Stimulated activated CD8-positive, alpha-beta memory T cell treated with anti-CD3 and anti-CD28 coated beads, Interleukin-7, amount 100 ng/mL, for 48 hours (primary cell): Measurements from ENCODE around the gene LRP1B.

ENCODE experiments used
- DNase-seq, 2 donors: peaks; one replicate each; pipeline ENCODE4 v3.0.0-alpha.2; 2020; ENCODE audit warnings: low read depth in 1 of 2; ENCODE audit errors: extremely low read depth in 1 of 2

LRP1B gene

DNA sequence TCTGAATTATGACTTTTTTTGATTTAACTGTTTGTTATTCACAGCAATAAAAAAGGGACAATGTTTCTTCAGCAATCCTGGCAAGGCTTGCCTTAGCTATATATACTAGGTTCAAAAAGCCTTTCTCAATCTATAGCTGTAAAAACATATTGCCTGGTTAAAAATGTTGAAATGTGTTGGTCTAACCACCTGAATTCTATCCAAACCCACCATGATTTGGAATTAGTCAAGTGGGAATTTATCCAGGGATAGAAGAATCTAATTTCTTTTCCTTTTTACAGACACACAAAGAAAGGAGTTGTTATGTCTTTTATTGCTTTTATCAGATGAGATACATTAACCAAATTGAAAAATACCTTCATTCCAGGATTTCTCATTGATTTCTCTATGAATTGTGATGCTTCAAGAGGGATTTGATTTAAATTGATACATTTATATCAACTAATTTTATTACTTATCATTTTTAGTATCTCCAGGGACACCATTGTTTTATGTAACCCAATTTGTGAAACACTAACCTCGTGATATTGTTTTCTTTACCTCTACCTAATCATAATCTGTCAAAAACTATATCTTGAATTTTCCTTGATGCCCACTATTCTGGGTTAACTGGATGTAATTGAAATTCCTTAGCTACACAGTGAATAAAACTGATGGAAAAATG lies 88.1 kb downstream of the LRP1B start:
- no peak for DNase-seq

DNA sequence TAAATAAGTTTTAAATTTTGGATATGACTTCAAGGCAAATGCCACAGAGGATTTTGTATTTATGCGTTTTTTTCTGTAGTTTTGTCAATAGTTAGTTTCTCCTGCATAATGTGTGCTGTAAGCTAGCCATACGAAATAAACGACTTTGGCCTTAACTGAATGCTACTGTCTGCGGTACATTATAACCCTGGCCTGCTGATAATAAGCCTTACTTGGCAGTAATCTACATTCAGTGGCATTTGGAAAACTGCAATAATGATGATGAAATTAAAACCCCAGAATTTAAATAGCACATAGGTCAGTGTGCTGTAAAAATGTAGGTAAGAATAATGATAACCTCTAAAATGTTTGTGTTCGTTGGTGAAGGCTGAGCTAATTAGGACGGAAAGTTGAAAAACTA lies 88.8 kb downstream of the LRP1B start:
- no peak for DNase-seq

DNA sequence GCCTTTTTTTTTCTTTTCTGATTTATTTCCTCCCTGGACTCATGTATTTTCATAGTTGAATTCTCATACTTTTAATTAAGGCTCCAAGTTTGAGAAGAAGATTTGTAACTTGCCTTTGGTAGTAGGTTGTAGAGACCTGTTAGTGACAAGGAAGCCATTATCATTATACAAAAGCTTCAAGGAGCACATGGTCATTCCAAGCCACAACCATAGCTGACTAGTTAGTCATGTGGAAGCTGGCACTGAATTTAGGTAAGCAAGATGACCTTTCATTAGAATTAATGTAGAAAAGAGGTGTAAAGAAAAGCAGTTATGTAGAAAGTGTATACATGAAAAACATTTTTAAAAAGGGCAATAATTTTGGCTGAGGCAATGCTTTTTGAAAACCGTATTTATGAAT lies 89.7 kb downstream of the LRP1B start:
- DNase-seq = no peak

DNA sequence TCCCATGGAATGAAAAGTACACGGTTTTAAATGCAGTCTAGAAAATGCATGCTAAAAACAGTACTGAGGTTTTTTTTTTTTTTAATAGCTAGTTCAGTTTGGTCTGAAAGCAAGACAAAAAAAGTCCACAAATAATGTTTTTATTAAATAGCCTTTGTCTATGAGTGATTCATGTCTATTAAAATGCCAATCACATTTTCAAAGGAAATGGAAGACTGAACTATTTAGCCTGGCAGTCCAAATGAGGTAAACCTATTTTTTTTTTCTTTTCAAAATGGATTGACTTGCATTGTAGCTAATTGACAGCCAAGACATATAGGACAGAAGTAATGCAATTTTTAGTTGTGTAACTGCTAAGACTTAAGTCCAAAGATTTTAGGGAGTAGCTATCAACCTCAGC lies 90.3 kb downstream of the LRP1B start:
- no peak for DNase-seq

DNA sequence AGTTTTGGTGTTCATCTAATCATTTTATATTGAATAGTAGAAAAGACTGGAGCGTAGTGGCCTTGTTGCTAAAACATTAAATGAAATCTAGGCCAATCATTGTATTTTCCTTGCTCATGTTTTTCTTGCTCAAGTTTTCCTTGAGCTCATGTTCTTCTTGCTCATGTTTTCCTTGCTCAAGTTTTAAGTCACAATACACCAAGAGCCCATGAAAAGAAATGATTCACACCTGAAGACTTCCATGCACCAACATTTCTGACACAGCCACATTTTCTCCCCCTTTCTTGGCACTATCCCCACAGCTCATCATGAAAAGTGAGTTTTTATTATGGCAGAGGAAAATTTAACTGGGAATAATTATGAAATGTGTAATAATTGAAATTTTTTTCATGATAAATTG lies 92.0 kb downstream of the LRP1B start:
- no peak for DNase-seq

DNA sequence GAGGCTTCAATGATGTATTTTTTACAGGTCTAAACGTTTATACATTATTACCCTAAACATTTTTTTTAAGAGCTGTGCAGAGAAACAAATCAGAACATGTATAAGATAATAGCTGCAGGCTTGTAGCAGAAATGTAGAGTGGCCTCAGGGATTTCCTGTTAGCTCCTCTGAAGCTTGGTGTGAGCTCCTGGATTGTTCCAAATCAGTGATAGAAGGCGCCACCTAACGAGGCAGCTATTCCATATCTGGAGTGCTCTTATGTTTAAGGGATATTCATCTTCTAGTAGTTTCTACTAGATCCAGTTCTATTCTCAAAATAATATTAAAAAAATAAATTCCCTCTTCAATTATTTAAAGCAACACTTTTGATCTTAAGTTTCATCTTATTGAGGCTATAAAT lies 93.1 kb downstream of the LRP1B start:
- DNase-seq = no peak

DNA sequence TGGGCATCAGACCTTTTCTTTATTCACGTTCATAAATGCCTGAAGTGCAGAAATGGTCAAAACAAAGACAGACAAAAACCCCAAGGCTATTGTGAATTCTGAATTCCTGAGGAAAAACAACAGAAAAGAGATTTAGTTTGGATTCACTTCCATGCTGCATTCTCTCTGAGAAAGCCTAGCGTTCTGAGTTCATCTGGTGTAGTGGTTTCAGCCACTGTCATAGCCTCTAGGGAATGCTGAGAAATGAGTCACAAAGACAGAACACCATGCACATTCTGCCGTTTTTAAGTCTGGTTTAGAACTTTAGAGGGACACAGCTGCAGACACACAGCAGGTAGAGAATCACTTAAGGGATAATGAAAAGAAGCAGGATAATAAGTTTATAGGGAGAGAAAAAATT lies 93.8 kb downstream of the LRP1B start:
- DNase-seq = no peak

DNA sequence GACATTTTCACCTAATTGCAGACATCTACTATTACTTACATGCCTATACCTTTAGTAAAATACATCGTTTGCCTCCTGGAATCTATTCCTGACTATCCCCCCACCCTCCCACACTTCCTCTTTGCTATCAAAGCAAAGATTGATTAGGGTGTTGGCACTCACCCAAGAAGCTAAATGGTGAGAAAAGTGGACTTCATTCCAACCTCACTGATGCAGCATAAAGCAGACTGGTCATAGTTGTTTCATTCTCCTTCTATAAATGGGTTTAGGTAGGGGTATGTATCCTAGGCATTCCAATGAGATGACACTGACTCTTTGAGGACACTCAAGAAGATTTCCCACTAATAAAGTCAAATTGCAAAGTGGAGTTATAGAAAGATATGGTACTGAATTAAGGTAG lies 97.4 kb downstream of the LRP1B start:
- DNase-seq = no peak

DNA sequence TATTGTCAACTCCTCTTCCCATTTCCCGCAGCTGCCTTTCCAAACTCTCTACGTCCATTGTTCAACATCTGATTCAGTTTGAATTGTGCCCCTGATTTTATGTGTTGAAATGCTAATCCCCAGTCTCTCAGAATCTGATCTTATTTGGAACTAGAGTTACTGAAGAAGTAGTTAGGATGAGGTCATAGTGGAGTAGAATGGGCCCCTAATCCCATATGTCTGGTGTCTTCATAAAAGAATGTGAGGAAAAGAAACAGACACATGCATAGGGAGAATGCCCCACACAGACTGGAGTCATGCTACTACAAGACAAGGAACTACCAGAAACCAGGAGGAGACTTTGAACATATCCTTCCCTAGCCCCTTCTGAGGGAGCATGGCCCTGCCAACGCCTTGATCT lies 99.2 kb downstream of the LRP1B start:
- no peak for DNase-seq

DNA sequence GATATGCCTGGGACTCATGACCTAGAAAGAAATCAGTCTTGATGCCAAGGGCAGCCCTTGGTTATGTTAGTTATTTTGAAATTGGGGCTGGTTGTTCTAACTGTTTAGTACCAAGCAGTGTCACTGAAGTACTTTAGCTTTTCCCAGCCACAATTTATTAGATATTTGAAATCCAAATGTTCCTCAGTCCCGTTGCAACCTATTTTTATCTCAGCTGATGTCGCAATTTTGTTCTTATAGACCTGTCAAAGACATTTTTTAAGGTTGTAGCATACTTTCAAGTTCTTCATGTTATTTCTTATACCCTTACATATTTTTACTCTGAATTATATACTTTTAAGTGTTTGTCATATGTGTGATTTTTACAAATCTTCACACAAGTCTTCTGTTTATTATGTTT lies 100.1 kb downstream of the LRP1B start:
- DNase-seq = no peak

DNA sequence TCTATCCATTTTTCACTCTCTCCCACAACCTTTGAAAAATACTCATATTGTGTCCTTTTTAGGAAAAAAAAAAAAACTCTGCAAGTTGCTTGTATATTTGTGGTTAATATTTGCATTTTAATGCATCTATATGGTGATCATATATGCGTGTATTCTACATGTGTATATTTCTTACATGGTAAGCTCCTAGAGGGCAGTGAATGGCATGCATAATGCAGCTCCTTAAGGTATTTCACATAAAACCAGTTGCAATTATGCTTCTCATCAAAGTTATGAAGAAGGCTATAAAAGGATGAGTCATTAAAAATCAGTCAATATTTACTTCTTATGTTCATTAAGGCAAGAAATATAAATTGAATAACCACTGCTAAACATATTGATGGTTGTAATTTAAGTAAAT lies 100.8 kb downstream of the LRP1B start:
- DNase-seq = no peak

DNA sequence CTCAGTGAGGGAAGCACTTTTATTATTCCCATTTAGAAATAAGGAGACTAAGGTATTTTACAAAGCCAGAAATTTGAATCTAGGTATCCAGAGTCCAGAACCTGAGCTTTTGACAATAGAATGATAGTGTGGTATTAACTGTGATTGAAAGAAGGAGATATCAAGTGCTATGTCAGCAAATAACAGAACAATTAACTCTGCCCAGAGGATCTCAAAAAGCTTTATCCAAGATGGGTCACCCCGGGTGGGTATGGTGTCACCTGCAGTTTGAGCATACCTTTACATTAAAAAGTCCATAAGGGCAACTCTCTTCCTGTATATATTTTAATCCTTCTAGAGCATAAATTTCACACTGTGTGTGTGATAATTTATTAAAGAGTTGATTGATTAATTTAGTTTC lies 105.4 kb downstream of the LRP1B start:
- DNase-seq = no peak

DNA sequence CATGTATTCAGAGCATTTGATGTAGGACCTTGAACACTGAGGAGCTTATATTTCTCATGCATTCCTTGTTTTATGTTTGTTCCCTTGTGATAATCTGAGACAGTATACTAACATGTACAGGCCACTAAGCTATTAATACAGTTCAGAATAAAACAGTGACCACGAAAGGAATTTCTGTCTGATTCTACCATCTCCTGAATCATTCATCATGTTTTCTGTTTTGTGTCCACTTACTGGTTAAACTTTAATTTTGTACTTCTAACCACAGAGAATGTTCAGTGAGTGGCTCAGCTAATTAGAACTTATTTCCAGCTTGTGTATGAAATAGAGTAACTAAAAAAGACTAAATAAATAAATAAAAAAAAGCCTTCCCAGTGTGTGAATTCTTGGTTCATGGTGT lies 110.4 kb downstream of the LRP1B start:
- DNase-seq = no peak

DNA sequence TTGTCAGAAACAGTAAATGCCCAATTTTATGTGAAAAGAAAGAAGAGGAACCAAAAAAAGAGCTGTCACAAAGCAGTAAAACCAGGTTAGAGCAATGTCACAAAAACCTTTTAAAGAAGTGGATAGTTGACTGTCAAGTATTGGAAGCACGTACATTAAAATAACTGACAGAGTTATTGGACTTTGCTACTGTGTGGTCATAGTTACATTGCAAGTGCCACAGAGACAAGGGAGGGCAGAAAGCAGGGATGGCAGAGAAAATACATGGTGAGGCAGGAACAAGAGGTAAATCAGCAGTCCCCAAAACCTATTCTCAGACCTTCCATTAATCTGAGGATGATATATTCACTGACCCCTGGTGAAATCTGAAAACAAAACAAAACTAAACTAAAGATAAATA lies 116.3 kb downstream of the LRP1B start:
- no peak for DNase-seq

DNA sequence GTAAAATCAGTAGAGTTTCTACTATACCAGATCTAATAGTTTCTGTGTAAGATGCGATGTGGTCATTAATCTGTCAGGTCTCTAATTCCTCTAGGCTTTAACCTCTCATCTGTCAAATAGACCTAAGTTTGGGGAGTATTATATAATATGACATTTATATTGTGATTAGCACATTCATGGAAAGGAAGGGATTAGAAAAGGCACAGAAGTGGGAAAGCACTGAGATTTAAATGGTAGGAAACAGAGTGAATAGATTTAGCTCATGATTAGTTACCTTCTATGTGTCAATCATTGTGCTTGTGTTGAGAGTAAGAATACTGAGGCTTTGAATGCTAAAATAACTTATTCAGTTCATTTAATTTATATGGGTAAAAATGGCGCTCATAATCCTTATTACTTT lies 118.0 kb downstream of the LRP1B start:
- no peak for DNase-seq

DNA sequence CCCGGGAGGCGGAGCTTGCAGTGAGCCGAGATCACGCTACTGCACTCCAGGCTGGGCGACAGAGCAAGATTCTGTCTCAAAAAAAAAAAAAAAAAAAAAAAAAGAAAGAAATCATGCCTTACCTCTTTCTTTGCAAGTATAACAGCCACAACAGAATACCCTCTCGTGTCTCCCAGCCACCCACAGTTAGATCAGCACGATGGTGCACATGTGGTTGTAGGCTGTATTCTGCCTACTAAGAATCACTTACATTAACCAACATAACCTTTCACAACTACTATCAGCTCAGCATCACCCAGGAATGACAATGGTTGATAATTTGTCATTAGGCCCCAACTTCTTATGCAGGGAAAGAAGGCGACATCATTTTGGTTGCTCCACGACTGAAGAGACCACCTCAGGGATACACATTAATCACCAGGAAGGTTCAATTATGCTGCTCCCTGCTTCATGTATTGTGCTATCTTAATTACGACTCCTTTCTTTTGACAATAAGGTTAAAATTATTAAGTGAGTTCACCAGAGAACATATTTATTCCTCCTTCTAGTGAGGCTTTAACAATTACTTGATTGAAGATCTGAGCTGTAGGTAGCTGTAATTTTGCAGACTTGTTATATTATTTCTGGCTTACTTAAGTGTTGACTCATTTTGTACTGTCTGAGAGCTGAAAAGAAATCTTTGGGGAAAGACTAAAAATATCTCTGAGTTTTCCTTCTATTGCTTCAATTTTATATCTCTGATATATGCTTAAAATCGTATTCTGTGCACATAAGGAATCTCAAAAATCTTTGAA lies 120.1 kb downstream of the LRP1B start:
- DNase-seq = no peak

DNA sequence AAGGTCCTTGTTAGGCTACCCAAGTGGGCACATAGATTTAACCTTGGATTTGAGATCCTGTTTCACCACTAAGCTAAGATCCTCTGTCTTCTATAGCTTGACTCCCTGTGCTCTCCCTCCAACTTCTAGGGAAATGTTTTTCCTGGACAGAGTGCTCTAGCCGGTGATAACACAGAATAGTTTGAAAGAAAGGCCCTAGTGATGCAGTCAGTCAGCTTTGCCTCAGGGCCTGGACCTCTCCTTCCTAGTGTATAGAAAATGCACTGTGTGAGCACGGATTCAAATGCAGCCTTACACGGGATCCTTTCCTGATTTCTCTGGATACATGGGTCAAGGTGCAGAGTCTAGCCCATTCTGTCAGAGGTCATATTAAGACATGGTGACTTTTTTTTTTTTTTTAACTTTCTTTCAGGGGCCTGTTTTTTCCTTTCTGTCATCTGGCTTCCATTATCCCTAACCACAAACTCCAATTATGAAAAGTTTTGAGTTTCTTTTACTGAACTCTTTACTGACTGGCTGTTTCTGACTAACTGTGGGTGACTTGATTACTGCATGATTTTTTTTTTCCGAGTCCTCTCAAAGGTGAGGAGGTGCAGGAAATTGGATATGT lies 122.6 kb downstream of the LRP1B start:
- no peak for DNase-seq

DNA sequence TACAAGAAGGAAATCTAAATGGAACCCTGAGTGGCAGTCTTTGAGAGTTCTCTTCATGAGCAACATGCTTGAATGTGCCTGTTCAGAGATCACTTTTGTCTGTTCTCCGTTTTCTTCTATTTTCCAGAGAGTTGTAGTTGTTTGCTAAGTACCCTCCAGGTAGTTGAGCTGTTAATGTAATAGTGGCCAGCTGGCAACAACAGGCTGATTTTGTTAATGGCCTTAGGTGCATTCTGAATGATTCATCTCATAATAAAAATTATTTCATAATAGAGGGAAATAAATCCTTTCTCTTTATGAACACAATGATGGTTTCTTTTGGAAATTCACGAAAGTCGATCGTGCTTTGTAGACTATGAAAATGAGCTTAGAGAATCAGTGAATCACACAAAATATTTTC lies 136.8 kb downstream of the LRP1B start:
- no peak for DNase-seq

DNA sequence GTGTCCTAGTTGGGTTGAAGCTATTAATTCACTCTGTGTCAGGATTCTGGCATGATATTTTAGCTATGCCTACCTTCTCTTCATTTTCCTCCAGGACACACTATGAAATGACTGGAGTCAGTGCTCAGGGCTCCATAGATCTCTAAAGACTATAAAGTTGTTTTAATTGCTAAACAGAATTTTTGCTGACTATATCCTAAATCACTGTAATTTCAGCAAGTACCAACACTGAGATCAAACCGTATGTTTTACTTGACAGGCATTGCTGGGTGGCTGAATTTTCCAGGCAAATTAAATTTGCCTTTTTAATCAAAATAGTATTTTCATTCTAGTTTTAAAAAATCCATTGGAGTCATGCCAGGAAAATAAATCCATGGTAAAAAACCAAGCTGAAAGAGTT lies 138.1 kb downstream of the LRP1B start:
- DNase-seq = no peak

DNA sequence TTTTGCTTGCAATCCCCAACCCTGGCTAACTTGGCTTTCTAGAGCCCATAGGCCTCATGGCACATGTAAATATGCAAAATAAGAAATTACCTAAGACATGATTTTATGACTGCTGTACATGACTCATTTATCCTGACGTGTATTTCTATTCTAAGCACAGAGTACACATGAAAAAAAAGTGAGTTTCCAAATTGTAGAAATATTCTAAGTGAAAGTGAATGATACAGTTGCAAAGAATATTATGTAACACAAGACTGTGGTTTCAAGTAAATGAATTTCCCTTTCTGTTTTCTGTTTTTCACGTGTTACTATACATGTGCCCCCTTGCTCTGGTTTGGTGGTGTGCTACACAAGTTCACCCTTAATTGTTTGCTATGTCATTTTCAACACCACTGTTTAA lies 162.4 kb downstream of the LRP1B start:
- DNase-seq = no peak

DNA sequence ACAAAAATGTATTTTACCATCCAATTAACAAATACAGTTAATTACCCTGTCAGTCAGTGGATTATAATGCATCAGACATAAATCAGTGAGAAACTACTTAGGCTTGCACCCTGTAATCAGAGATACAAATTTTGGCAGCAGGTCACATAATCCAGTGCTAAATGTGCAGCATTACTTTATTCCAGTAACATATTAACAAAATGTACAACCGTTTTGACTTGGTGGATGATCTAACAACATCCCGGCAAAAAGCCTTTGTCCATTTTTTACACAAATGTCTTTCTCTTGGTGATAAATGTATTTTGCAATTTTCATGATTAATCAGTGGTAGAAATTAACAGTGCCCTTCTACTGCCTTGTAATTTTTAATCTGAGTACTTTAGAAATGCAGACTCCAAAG lies 162.8 kb downstream of the LRP1B start:
- no peak for DNase-seq

DNA sequence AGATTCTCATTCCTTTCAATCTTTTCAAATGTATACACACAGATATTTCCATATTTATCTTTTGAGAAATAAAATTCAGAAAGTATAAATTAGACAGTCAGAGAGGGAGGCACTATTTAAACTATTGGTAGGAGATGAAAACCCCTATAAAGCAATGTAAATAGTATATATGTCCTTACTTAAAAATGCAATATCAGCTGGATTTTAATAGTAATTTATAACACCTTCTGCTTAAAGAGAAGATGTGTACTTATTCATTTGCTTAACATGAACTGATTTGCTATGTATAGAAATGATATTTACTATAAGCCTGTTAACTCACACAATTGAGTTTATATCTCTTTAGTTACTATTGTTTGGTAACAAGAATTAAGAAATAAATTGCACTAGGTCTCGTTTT lies 163.3 kb downstream of the LRP1B start:
- no peak for DNase-seq
